Activated T-helper 1 cell treated with anti-CD3 and anti-CD28 coated beads, Interleukin-12 subunit alpha, Interleukin-12 subunit beta, Interleukin-2, Interleukin-4 antibody, amounts not matched to agents 30 ng/mL and 10 ng/mL and 1 ng/mL, durations not matched to agents 14 hours and 24 hours and 36 hours (primary cell): ENCODE results near the gene TARBP2. TPM values are rescaled to one million over a fixed set of nuclear protein-coding genes. Genes with fewer than 3 reads are reported as not detected.

Experiments
- DNase-seq: peaks from one replicate; pipeline ENCODE4 v3.0.0; 2021; ENCODE audit warnings: low spot score
- H3K27ac Mint-ChIP-seq: one replicate; pipeline ENCODE4 v1.8.0; 2021; ENCODE audit warnings: mild to moderate bottlenecking, mixed read lengths
- H3K27me3 Mint-ChIP-seq: one replicate; pipeline ENCODE4 v1.8.0; 2022; ENCODE audit warnings: mild to moderate bottlenecking, moderate library complexity, mixed read lengths; ENCODE audit not compliant: insufficient read depth
- H3K36me3 Mint-ChIP-seq: one replicate; pipeline ENCODE4 v1.8.0; 2021; ENCODE audit warnings: low read depth, mixed read lengths
- H3K4me1 Mint-ChIP-seq: one replicate; pipeline ENCODE4 v1.8.0; 2021; ENCODE audit warnings: low read depth, mixed read lengths
- H3K4me3 Mint-ChIP-seq: one replicate; pipeline ENCODE4 v1.8.0; 2021; ENCODE audit warnings: mild to moderate bottlenecking, moderate library complexity, mixed read lengths
- H3K9me3 Mint-ChIP-seq: one replicate; pipeline ENCODE4 v1.8.0; 2021; ENCODE audit warnings: mixed read lengths
- intact Hi-C: fragments of 100-400 bp; cut with micrococcal nuclease; formaldehyde crosslinking; loops from one replicate; pipeline ENCODE4 v1.15.1; 2024
- total RNA-seq: library from RNA; stranded (reverse); gene quantifications from 2 replicates; pipeline ENCODE4 v1.2.3, GENCODE V29; 2022

Gene TARBP2
- total RNA-seq, 1 donor from 2014 or later, result 48.2 TPM

DNA sequence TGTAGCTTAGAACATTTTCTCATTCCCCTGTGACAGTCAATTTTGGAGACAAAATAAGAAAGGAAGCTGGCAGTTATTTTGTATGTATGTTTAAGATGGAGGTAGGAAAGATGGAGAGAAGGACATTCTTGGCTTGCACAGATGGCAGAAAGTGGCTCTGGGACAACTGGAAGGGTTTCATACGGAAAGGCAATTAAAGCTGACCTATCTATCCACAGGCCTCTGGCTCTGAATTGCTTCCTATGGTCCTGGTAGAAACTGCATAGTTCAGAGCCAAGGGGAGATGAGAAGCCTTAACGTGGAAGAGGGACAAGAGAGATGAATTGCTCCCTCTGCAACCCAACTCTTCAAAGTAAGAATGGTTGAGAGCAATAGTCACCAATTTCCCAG is 14.2 kb downstream of the TARBP2 start:
- peaks cover 19% of the 10 kb centered on the region for H3K36me3 Mint-ChIP-seq

DNA sequence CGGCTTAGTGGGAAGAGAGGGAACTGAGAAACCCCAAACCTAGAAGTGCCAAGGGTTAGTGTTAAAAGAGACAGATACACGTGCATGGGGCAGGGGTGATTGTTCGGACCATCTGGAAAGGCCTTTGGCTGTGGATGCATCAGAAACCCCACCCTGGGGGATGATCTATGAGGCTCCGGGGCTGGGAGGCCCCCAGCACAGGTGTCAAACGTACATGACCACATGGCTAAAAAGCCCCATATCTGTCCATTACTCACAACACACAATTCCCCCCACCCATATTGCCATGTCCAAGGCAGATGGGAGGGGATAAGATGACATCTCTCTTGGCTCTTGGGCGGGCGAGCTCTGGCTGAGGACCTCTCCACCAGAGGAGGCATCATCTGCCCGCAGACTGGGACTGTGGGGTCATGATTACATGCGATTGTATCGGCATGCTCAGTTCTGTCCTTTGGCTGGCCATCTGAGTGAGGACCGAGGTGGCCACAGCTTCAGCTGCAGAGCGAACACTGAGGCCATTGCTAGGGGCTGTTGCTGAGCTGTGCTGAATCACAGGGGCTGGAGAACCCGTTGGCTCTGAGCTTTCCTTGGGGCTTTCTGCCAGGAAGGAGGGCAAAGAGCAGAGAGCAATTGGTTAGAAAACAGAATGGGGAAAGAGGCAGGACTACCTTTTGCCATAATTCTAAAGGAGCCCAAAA is 15.8 kb downstream of the TARBP2 start:
- no peak overlapping the region for H3K27ac Mint-ChIP-seq
- peaks cover 26% of the 10 kb centered on the region for H3K36me3 Mint-ChIP-seq
- no peaks in the 10 kb centered on the region for H3K4me1 Mint-ChIP-seq
- no peaks in the 10 kb centered on the region for H3K27me3 Mint-ChIP-seq
- intact Hi-C loops, result no loop called here
- no peak overlapping the region for H3K4me3 Mint-ChIP-seq
- no peaks in the 10 kb centered on the region for H3K9me3 Mint-ChIP-seq
- DNase-seq, result no peak

More for the DNA sequence above, 14.2 kb downstream of the TARBP2 start:
- no peak overlapping the region for H3K27ac Mint-ChIP-seq
- DNase-seq, result no peak
- H3K4me1 Mint-ChIP-seq, result no peaks in the 10 kb centered on the region
- no peaks in the 10 kb centered on the region for H3K9me3 Mint-ChIP-seq
- no peaks in the 10 kb centered on the region for H3K27me3 Mint-ChIP-seq
- H3K4me3 Mint-ChIP-seq, result no peak overlapping the region
- intact Hi-C loops, result no loop called here

DNA sequence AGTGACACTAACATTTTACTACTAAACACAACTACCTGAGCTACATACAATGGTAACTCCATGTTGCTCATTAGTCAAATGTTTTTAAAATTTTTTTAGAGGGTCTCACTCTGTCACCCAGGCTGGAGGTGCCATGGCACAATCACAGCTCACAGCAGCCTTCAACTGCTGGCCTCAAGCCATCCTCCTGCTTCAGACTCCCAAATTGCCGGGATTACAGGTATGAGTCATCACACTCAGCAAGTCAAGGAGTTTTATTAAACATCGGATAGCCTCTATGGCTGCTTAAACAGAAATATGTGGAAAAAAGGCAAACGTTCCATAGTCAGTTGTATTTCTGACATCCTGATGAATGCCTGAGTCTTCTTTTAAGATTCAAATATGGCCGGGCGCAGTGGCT is 17.3 kb downstream of the TARBP2 start:
- Mint-ChIP-seq H3K27ac (no peak overlapping the region), H3K4me3 (no peak overlapping the region), H3K27me3 (no peaks in the 10 kb centered on the region), H3K9me3 (no peaks in the 10 kb centered on the region), H3K36me3 (peaks cover 30% of the 10 kb centered on the region), H3K4me1 (no peaks in the 10 kb centered on the region)
- intact Hi-C loops, result no loop called here
- DNase-seq, result no peak

DNA sequence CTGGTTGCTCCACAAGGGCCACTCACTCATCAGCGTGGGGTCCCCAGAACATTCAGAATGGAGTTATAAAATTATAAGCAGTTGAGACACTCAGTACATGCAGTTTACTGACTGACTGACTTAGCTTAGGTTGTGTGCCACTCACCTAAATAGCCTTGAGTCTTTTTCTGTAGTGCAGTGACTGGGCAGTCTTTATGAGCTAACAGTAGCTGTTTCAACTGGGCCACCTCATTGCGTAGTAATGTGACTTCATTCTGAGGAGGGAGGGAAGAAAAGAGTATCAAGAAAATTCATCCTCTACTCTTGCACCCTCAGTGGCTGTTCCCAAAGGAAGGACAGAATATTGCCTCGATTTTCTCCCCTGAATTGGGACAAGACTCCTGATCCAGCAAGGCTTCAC is 22.0 kb downstream of the TARBP2 start:
- DNase-seq, result no peak
- Mint-ChIP-seq H3K9me3 (no peaks in the 10 kb centered on the region), H3K27ac (no peak overlapping the region), H3K4me3 (no peak overlapping the region), H3K4me1 (no peaks in the 10 kb centered on the region), H3K27me3 (no peaks in the 10 kb centered on the region), H3K36me3 (peaks cover 16% of the 10 kb centered on the region)
- intact Hi-C loops, result no loop called here

DNA sequence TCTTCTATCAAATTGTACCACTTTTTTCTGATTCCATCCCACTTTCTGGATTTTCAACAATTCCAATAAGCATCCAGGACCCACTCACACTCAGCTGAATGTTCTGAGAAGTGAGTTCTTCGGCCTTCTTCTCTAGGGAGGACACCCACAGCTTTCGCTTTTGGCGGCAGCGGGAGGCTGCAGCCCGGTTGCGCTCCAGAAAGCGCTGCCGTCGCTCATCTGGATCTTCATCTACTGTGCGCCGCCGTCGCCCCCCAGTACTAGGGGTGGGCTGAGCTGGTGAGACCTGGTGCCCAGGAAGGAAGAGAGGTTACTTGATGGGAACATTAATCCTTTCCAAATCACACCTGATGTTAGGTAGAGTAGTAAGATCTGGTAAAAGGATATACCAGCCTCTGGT is 23.4 kb downstream of the TARBP2 start:
- Mint-ChIP-seq H3K27me3 (no peaks in the 10 kb centered on the region), H3K27ac (no peak overlapping the region), H3K4me3 (no peak overlapping the region), H3K36me3 (peaks cover 16% of the 10 kb centered on the region), H3K9me3 (no peaks in the 10 kb centered on the region), H3K4me1 (no peaks in the 10 kb centered on the region)
- DNase-seq, result no peak
- intact Hi-C loops, result no loop called here

DNA sequence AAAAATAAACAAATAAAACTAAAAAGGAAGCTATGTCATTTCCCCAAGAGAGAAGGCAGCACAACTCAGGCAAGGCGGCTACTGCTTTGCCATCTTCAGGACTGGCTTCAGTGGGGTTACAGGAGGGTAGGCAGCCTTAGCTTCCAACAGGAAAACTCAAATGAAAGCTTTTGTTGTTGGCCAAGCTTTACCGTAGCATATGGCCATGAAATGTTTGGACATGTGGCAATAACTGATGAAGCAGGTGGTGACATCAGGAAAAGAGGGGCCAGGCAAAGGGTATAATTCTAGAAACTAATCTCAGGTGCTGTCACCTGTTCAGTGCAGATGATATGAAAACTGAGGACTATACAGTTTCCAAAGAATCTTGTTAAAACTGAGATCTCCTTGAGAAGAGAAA is 29.0 kb downstream of the TARBP2 start:
- H3K4me3 Mint-ChIP-seq, result no peak overlapping the region
- no peaks in the 10 kb centered on the region for H3K4me1 Mint-ChIP-seq
- H3K27me3 Mint-ChIP-seq, result no peaks in the 10 kb centered on the region
- intact Hi-C loops, result no loop called here
- no peak for DNase-seq
- no peak overlapping the region for H3K27ac Mint-ChIP-seq
- H3K36me3 Mint-ChIP-seq, result peaks cover 28% of the 10 kb centered on the region
- no peaks in the 10 kb centered on the region for H3K9me3 Mint-ChIP-seq

DNA sequence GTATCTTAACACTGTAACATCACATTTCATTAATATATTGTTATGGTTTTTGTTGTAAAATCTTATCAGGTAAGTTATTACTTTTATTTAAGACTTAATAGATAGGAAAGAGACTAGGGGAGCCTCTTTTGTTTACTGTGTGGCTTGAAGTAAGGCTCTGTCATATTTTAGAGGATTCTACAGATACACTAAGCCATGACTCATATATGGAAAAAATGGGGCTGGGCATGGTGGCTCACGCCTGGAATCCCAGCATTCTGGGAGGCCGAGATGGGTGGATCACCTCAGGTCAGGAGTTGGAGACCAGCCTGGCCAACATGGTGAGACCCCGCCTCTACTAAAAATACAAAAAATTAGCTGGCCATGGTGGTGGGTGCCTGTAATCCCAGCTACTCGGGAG is 29.8 kb downstream of the TARBP2 start:
- peaks cover 29% of the 10 kb centered on the region for H3K36me3 Mint-ChIP-seq
- no peak overlapping the region for H3K4me3 Mint-ChIP-seq

DNA sequence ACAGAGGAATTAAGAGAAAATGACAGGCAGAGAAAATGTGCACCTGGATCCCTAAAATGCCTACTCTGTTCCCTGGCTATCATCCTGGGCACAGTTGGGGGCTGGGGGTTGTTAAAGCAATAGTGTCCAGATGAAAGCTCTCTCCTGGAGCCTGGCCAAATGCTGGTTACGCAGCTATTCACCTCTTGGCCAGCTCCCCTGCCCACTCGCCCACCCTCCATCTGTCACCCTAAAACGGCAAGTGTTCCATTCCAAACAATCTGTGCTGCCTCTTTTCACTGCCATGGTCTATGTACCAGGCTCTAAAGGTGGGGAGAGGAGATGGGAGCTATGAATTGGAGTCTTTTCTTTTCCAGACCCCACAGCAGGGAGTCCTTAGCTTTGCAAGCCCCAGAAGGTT is 30.9 kb downstream of the TARBP2 start:
- H3K27me3 Mint-ChIP-seq, result no peaks in the 10 kb centered on the region
- H3K9me3 Mint-ChIP-seq, result no peaks in the 10 kb centered on the region
- DNase-seq, result no peak
- H3K27ac Mint-ChIP-seq, result no peak overlapping the region
- H3K4me3 Mint-ChIP-seq, result no peak overlapping the region
- peaks cover 29% of the 10 kb centered on the region for H3K36me3 Mint-ChIP-seq
- intact Hi-C loops, result no loop called here
- H3K4me1 Mint-ChIP-seq, result no peaks in the 10 kb centered on the region

More for the DNA sequence above, 29.8 kb downstream of the TARBP2 start:
- H3K27ac Mint-ChIP-seq, result no peak overlapping the region
- H3K9me3 Mint-ChIP-seq, result no peaks in the 10 kb centered on the region
- H3K27me3 Mint-ChIP-seq, result no peaks in the 10 kb centered on the region
- no peak for DNase-seq
- intact Hi-C loops, result no loop called here
- no peaks in the 10 kb centered on the region for H3K4me1 Mint-ChIP-seq

DNA sequence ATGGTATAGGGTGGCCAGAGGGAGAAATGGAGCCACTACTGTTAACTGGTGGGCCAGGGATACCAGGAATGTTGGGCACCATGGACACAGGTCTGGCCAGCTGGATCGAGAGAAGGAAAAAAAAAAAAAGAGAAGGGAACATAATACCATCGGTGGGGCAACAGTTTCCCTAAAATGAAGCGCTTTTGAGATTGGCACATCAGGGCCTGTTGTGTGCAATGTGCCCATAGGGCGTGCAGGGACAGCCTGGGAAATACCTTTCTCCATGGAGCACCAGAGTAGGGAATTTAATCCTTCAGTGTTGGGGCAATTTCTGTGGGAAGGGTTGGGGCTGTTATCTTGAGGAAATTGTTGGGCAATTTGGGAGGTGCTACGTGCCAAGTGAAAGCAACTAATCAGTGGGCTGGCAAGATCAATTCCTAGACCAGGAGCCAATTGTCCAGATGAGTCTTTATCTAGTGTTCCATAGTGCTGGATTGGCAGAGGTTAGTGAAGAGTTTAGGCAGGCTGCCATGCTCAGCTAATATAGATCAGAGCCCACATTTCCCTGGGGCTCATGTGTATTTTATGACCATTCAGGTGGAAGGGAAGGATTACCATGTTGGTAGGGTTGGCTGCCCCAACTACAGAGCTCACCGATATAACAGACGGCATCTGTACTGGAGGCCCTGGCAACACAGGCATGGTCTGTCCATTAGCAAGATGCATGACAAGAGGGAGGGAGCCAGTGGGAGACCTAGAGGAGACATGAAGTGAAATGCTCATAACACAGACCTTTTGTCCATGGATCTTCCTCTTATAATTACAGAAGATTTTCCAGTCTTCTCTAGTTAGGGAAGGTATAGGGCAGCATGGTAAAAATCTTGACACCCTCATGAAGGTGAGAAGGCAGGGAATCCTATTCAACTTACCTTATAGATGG is 31.7 kb downstream of the TARBP2 start:
- H3K27ac Mint-ChIP-seq, result no peak overlapping the region
- DNase-seq, result no peak
- H3K36me3 Mint-ChIP-seq, result peaks cover 29% of the 10 kb centered on the region
- intact Hi-C loops, result no loop called here
- no peaks in the 10 kb centered on the region for H3K9me3 Mint-ChIP-seq
- H3K4me1 Mint-ChIP-seq, result no peaks in the 10 kb centered on the region
- H3K27me3 Mint-ChIP-seq, result no peaks in the 10 kb centered on the region
- no peak overlapping the region for H3K4me3 Mint-ChIP-seq

DNA sequence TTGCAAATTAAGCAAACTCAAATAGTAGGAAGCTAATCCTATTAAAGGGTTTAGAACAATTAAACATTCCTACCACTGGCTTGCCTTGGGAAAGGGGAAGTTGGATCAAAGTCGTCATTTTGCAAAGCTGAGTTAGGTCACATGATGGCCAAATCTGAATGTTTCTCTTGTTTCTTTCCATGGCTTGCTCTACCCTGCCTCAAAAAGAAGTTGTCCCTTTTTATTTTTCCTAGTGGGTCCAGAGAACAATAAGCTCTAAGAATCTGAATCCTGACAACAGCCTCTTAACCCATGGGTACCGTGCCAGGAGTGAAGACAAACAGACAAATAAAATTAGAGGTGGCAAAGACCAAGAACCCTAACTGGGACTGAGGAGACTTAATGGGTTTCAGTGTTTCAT is 32.4 kb downstream of the TARBP2 start:
- Mint-ChIP-seq H3K36me3 (peaks cover 29% of the 10 kb centered on the region), H3K4me3 (no peak overlapping the region), H3K27me3 (no peaks in the 10 kb centered on the region), H3K27ac (no peak overlapping the region), H3K9me3 (no peaks in the 10 kb centered on the region), H3K4me1 (no peaks in the 10 kb centered on the region)
- intact Hi-C loops, result no loop called here
- DNase-seq, result no peak

DNA sequence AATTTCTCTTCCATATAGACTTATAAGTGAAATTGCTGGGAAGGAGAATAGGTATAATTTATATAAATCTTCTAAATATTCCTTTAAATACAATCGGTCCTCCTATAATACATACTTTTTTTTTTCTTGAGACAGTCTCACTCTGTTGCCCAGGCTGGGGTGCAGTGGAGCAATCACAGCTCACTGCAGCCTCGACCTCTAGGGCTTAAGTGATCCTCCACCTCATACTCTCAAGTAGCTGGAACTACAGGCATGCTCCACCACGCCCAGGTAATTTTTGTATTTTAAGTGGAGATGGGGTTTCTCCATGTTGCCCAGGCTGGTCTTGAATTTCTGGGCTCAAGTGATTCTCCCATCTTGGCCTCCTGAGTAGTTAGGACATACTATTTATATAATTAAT is 35.9 kb downstream of the TARBP2 start:
- Mint-ChIP-seq H3K27me3 (no peaks in the 10 kb centered on the region), H3K4me3 (no peak overlapping the region), H3K27ac (no peak overlapping the region), H3K4me1 (no peaks in the 10 kb centered on the region), H3K9me3 (no peaks in the 10 kb centered on the region), H3K36me3 (peaks cover 25% of the 10 kb centered on the region)
- intact Hi-C loops, result no loop called here
- DNase-seq, result no peak

DNA sequence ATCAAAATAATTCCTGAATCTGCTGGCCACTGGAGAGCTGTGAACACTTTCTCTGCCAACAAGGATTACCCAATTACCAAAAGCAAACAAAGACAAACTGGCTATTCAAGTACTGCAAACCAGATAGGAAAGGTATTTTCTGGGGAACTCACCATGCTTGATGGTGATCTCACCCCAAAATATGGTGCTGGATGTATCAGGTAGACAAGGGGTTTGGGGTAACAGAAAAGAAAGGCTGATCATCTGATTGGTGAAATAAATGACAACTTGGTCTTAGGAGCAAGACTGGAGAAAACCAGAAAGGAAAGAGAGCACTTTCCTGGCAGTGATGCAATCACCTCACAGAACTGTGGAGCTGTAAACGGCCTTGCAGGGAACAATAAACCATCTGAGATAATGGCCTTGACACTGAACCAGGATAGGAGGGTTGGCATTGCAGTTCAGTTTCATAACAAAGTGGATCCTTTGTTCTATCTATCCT is 37.2 kb downstream of the TARBP2 start:
- Mint-ChIP-seq H3K36me3 (peaks cover 21% of the 10 kb centered on the region), H3K27ac (no peak overlapping the region), H3K9me3 (no peaks in the 10 kb centered on the region), H3K4me1 (peaks cover 1% of the 10 kb centered on the region), H3K27me3 (no peaks in the 10 kb centered on the region), H3K4me3 (no peak overlapping the region)
- intact Hi-C loops, result no loop called here
- DNase-seq, result no peak

DNA sequence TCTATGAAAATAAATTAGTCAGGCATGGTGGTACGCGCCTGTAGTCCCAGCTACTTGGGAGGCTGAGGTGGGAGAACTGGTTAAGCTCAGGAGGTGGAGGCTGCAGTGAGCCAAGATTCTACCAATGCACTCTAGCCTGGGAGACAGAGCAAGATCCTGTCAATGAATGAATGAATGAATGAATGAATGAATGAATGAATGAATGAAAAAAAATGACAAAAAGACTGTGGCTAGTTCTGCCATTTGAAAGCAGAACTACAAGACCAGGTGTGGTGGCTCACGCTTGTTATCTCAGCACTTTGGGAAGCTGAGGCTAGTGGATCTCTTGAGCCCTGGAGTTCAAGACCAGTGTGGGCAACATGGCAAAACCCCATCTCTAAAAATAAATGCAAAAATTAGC is 38.4 kb downstream of the TARBP2 start:
- intact Hi-C loops, result no loop called here

More for the DNA sequence above, 38.4 kb downstream of the TARBP2 start:
- H3K4me1 Mint-ChIP-seq, result peaks cover 13% of the 10 kb centered on the region
- no peak for DNase-seq
- no peaks in the 10 kb centered on the region for H3K9me3 Mint-ChIP-seq
- no peak overlapping the region for H3K4me3 Mint-ChIP-seq
- H3K36me3 Mint-ChIP-seq, result peaks cover 17% of the 10 kb centered on the region
- H3K27ac Mint-ChIP-seq, result no peak overlapping the region
- H3K27me3 Mint-ChIP-seq, result no peaks in the 10 kb centered on the region
